Hippocampal formation (tissue), 2 donors: ENCODE data around the gene IL5RA.

Experiments used
- DNase-seq, 2 donors: peaks; one replicate each; lab custom pipeline; 2025; lab: John Stamatoyannopoulos, UW

IL5RA gene

GRCh38 chr3:3107858-3108257, 2.3 kb downstream of the IL5RA start:
- DNase-seq: no peak

- no peak for DNase-seq
Measured at GRCh38 chr3:3107181-3107580, 3.0 kb downstream of the IL5RA start.

- no peak for DNase-seq
Measured at GRCh38 chr3:3105815-3106214, 4.4 kb downstream of the IL5RA start.

- no peak for DNase-seq
Measured at GRCh38 chr3:3105246-3105645, 4.9 kb downstream of the IL5RA start.

- no peak for DNase-seq
Measured at GRCh38 chr3:3102751-3103150, 7.4 kb downstream of the IL5RA start.

- DNase-seq: no peak
Measured at GRCh38 chr3:3101660-3102458, 8.3 kb downstream of the IL5RA start.

- no peak for DNase-seq
Measured at GRCh38 chr3:3097958-3098357, 12.2 kb downstream of the IL5RA start.

- DNase-seq: no peak
Measured at GRCh38 chr3:3089017-3089416, 21.2 kb downstream of the IL5RA start.

- no peak for DNase-seq
Measured at GRCh38 chr3:3087716-3088465, 22.3 kb downstream of the IL5RA start.

GRCh38 chr3:3087279-3087678, 22.9 kb downstream of the IL5RA start:
- no peak for DNase-seq

GRCh38 chr3:3086239-3086638, 23.9 kb downstream of the IL5RA start:
- no peak for DNase-seq

- DNase-seq: no peak
Measured at GRCh38 chr3:3085782-3086181, 24.4 kb downstream of the IL5RA start.

GRCh38 chr3:3084890-3085289, 25.3 kb downstream of the IL5RA start:
- no peak for DNase-seq

- DNase-seq: no peak
Measured at GRCh38 chr3:3082234-3082924, 27.8 kb downstream of the IL5RA start.

- no peak for DNase-seq
Measured at GRCh38 chr3:3081381-3082233, 28.6 kb downstream of the IL5RA start.

GRCh38 chr3:3080309-3080708, 29.9 kb downstream of the IL5RA start:
- no peak for DNase-seq

GRCh38 chr3:3074551-3075257, 35.5 kb downstream of the IL5RA start:
- DNase-seq: no peak

- DNase-seq: no peak
Measured at GRCh38 chr3:3071136-3071535, 39.0 kb downstream of the IL5RA start.

GRCh38 chr3:3069723-3070122, 40.5 kb downstream of the IL5RA start:
- DNase-seq: no peak

- DNase-seq: no peak
Measured at GRCh38 chr3:3068358-3068881, 41.8 kb downstream of the IL5RA start.

- no peak for DNase-seq
Measured at GRCh38 chr3:3066910-3067309, 43.3 kb downstream of the IL5RA start.
